GM21529 (cell line): ENCODE measurements around the gene CACNA2D3.

Experiments
- ATAC-seq: cut with Tn5 transposase; IDR thresholded peaks from one replicate; pipeline ENCODE4 v1.9.1; 2021; ENCODE audit not compliant: unreplicated experiment

The CACNA2D3 gene

DNA sequence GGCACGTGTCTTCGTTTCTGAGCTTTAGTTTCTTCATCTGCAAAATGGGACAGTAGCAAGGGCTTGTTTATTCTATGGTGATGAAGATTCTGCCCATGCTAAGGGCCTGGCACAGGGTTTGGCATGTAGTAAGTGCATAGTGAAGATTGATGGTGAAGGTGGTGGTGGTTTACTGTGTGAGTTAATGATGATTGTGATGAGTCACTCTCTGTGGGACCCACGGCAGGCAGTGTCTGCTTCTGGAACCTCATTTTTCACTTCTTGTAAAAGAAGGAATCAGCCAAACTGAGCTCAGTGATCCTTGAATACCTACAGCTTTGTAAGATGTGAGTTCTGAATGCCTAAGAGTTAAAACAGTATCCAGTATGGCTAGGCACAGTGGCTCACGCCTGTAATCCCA, 891.7 kb downstream of the CACNA2D3 start:
- no peak for ATAC-seq

DNA sequence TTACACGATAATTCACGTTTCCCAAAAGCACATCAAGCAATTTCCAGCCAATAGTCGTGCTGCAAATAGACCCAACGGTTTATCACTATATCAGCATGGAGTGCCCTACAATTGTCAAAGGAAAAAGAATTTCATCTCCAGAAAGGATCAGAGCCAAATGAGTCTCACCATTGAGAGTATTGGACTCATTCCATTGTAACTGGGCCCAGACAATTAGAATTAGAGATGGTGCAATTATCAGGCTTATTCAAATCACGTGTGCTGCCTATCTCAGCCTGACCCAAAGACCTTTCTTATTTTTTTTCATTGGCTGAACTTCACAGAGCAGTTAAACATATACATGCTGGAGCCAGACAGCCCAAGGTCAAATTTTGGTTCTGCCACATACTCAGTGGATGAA, 892.6 kb downstream of the CACNA2D3 start:
- no peak for ATAC-seq

DNA sequence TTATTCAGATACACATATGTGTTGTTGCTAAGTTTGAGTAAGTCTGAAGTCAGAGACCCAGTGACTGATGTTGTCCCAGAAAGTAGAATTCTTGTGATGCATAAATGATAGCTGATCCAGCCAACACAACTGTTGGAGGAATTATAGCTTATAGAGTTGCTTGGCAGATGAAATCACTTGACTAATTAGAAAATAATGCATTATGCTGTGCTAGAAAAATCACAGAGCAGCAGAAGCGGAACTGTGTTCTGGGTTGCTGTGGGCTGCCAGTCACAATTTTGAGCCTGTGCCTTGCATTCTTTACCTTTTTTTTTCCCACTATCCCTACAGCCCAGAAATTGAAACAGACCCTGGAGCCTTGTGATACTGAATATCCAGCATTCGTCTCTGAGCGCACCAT, 895.5 kb downstream of the CACNA2D3 start:
- ATAC-seq, result no peak

GRCh38 chr3:55030938-55031337, 908.6 kb downstream of the CACNA2D3 start:
- no peak for ATAC-seq

DNA sequence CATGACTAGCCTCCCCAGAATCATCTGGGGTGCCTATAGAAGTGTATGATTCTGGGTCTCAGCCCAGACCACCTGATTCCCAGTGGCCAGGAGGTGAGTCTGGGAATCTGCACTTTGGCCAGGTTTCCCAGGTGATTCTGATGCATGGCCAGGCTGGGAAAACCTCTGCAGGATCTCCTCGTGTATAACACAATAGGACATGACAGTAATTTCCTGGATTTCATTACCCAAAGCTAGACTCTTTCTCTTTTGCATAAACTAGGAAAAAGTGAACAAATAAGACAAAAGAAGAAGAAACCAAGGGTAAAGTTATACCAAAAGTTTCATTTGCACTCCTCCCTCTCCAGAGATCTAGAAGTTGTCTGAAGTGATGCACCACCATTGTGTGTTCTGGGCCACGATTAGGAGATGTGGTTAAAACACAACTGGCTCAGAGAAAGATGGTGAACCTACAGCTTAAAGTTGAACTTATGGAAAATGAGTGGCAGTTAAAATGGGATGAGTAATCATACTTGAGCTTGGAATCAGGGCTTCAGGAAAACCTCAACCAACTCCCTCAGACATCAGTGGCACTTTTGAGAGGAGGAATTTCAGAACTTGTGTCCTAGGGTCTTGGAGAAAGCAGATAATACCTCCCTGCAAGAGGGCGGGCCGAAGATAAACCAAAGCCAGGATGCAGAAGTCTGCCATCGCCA, 914.7 kb downstream of the CACNA2D3 start:
- no peak for ATAC-seq

DNA sequence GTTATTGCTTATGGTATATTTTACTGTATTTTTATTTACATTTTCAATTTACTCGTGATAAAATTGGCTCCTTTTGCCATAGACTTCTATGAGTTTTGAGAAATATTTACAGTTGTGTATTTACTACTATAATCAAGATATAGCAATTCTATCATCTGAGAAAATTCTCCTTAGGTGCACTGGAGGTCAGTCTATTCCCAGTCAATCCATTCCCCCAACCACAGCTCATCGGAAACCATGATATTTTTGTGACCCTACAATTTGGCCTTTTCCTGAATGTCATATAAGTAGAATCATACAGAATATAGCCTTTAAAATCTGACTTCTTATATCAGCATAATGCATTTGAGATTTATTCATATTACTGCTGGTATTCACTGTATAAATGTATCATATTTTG, 920.2 kb downstream of the CACNA2D3 start:
- ATAC-seq, result no peak

GRCh38 chr3:55044486-55044885, 922.1 kb downstream of the CACNA2D3 start:
- no peak for ATAC-seq

DNA sequence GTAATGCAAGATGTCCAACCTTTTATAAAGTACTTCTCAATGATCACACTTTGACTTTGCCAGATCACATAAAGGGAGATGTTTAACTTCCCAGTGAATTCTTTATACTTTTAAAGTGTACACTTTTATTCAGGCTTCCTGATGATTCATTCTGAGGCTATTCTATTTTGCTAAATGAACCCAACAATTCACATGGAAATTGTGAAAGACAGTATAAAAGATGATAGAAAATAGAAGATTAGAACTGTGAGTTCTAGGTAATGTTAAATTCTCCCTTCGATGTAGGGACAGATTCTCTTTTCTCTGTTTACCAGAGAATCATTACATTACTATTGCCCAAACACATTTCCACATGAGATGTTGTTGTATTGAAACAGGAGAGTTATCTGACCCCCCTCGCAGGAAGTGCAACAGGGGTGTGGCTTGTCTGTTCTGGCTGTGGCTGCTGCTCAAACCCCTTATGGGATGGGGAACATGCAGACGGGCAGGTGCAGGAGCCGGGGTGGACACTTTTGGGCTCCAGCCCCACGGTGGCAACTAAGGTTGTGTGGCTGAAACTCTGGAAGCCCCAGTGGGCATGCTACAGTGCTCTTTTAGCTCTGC, 936.8 kb downstream of the CACNA2D3 start:
- ATAC-seq, result no peak

GRCh38 chr3:55060896-55061719, 938.8 kb downstream of the CACNA2D3 start:
- no peak for ATAC-seq

DNA sequence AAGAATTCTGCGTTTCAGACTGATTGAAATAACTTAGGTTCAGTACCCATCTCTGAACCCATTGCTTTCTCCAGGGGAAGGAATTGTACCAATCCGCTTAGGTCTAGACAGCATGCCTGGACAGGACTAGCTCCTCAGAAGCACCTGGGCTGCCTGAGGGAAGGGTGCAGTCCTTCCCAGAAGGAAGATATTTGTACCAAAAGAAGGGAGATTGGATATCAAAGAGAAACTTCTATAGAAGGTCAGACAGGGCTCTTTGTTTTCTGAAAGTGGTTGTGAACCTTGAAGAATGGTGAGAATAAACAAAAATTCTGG, 939.3 kb downstream of the CACNA2D3 start:
- no peak for ATAC-seq

- no peak for ATAC-seq
Observed at GRCh38 chr3:55064164-55064563, 941.8 kb downstream of the CACNA2D3 start.

- no peak for ATAC-seq
Observed at GRCh38 chr3:55065331-55065730, 943.0 kb downstream of the CACNA2D3 start.

DNA sequence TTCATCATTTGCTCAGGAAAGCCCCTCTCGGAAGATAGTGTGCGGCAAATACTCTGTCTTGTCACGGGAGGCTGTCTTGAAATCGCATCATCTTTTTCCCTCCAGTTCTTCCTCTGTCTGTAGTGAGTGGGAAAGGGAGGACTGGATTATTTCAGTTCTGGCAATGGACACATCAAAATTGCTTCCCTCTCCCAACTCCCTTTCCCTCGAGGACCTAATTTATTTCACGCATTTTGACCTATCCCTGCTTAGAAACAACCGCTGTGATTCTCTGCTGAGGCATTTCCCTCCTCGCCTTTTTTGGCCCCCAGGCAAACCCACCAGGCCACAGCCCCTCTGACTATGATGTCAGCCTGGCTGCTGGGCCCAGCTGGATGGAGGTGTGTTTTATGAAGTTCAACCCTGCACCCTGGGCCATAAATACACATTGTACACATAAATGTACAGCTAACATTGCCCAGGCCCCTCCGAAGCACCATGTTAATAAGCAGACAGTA, 944.2 kb downstream of the CACNA2D3 start:
- no peak for ATAC-seq

DNA sequence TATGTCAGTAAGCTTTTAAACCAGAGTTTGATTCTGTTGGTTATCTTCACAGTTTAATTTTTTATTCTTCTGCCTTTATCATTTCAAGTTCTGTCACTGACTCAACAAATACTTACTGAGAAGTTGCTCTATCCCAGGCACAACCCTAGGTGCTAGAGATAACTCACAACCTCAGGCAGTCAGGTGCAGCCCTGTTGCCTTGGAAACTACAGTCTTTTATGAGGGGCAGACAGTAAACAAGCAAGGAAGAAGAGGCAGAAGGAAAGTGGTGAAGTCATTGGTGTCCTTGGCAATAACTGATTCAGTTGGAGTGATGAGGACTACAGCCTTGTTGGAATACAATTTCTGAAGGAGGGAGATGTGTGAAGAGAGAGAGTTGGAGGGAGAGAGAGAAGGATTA, 947.6 kb downstream of the CACNA2D3 start:
- ATAC-seq, result no peak

- ATAC-seq, result no peak
Observed at GRCh38 chr3:55074796-55075195, 952.4 kb downstream of the CACNA2D3 start.

GRCh38 chr3:55075846-55076245, 953.5 kb downstream of the CACNA2D3 start:
- ATAC-seq, result no peak

GRCh38 chr3:55077726-55078125, 955.4 kb downstream of the CACNA2D3 start:
- ATAC-seq, result no peak

DNA sequence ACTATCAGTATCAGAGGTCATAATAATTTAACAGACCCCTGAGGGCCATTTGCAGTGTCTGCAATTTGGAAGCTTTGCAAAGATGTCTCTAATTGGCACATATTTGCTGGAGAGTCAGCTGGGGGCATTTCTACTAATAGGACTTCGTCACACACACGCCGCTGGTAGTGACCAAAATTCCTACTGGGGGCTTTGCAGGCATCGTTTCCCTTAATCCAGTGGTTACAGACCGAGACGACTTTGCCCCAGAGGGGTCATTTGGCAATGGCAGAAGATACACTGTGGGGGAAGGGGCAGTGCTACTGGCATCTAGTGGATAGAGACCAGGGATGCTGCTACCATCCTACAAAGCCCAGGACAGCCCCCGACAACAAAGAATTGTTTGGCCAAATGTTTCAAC, 956.5 kb downstream of the CACNA2D3 start:
- no peak for ATAC-seq

DNA sequence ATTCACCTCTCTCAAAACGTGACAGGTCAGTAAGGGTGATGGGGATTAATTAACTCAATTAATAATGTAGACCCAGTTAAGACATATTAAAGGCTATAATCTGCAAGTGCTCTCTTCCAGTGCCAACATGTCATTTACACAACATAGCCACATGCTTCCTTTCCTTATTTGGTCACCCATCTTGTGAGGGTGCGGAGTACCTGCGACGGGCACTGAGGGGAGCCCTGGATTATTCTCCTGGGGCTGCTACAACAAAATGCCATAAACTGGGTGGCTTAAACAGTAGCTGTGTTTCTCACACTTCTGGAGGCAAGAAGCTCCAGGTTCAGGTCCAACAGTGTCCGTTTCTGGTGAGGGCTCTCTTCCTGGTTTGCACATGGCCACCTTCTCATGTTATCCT, 962.9 kb downstream of the CACNA2D3 start:
- ATAC-seq, result no peak

GRCh38 chr3:55089211-55089610, 966.9 kb downstream of the CACNA2D3 start:
- ATAC-seq, result no peak

DNA sequence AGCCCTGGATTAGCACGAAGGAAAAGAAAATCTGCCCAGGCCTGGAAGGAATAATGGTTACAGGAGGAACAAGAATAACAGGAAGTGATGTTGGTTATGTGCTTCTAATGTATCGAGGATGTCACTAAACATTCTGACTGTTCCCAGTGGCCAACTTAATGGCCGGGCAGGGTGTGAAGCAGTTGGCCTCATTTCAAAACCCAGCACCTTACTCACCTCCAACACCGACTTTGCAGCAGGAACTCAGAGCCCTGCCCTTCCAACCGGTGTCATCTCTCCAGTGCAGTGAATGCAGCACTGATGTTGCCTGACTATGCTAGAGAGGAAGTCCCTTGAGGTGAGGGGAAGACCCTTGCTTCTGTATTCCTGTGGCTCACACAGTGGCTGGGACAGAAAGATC, 967.9 kb downstream of the CACNA2D3 start:
- no peak for ATAC-seq

DNA sequence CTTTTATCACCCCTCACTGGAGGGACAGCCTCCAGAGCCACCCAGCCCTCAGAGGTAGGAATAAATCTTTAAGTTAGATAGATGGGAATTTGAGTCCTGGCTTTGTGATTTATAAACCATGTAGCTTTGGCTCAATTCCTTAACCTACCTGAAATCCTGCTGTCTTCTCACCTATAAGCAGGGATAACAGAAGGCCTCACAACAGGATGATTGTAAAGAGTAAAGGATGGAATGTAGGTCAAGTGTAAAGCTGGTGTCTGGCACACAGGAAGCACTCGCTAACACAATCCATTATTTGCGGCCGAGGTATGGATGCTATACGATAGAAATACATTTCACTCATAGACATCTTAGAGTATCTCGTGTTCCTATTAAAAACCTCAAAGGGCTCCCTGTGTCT, 968.4 kb downstream of the CACNA2D3 start:
- ATAC-seq, result no peak
